GM06990 (cell line): ENCODE data around the gene SH3PXD2B.

ENCODE experiments used
- DNase-seq: peaks from one replicate; pipeline ENCODE4 v3.0.0-alpha.2; 2011; ENCODE audit not compliant: insufficient read length; ENCODE audit errors: extremely low read depth
- H3K27me3 ChIP-seq: replicated peaks from 2 replicates; pipeline ENCODE4 v1.6.0; 2011; ENCODE audit warnings: low read length; ENCODE audit not compliant: control insufficient read depth, insufficient read depth
- H3K36me3 ChIP-seq: 2 replicates; pipeline ENCODE4 v1.5.1; 2011; ENCODE audit warnings: low read length; ENCODE audit not compliant: control insufficient read depth, insufficient read depth
- H3K4me3 ChIP-seq: replicated peaks from 2 replicates; pipeline ENCODE4 v1.5.1; 2011; ENCODE audit warnings: low read depth, mild to moderate bottlenecking, control low read depth, low read length
- CTCF ChIP-seq: IDR thresholded peaks from 2 replicates; pipeline ENCODE4 v1.5.1; 2011; ENCODE audit warnings: low read length, control low read depth, mild to moderate bottlenecking, inconsistent platforms; ENCODE audit not compliant: insufficient read depth, poor library complexity, severe bottlenecking

SH3PXD2B gene

GRCh38 chr5:172445866-172446265 is 8.5 kb downstream of the SH3PXD2B start:
- peaks cover 5% of the 10 kb centered on the region; the same call in 1 of the 2 replicates for H3K27me3 ChIP-seq
- no peaks in the 10 kb centered on the region for H3K36me3 ChIP-seq
- no peak for TF ChIP-seq CTCF
- DNase-seq: no peak
- no peak overlapping the region for H3K4me3 ChIP-seq

GRCh38 chr5:172444626-172445365 is 9.5 kb downstream of the SH3PXD2B start:
- Histone ChIP-seq H3K27me3 (peaks cover 5% of the 10 kb centered on the region; the same call in 1 of the 2 replicates), H3K36me3 (no peaks in the 10 kb centered on the region), H3K4me3 (no peak overlapping the region)
- no peak for TF ChIP-seq CTCF
- DNase-seq: no peak

- TF ChIP-seq CTCF: no peak
- H3K4me3 ChIP-seq: no peak overlapping the region
- no peak for DNase-seq
These were observed 10.2 kb downstream of the SH3PXD2B start for GRCh38 chr5:172444110-172444510.

GRCh38 chr5:172443441-172444109 is 10.8 kb downstream of the SH3PXD2B start:
- TF ChIP-seq CTCF: no peak
- Histone ChIP-seq H3K27me3 (peaks cover 3% of the 10 kb centered on the region; the same call in 1 of the 2 replicates), H3K36me3 (no peaks in the 10 kb centered on the region), H3K4me3 (no peak overlapping the region)
- DNase-seq: no peak

More at GRCh38 chr5:172444110-172444510, 10.2 kb downstream of the SH3PXD2B start:
- Histone ChIP-seq H3K36me3 (no peaks in the 10 kb centered on the region), H3K27me3 (peaks cover 5% of the 10 kb centered on the region; the same call in 1 of the 2 replicates)

- Histone ChIP-seq H3K36me3 (no peaks in the 10 kb centered on the region), H3K4me3 (no peak overlapping the region), H3K27me3 (peaks cover 3% of the 10 kb centered on the region; the same call in 1 of the 2 replicates)
- no peak for TF ChIP-seq CTCF
- DNase-seq: no peak
These were observed 11.7 kb downstream of the SH3PXD2B start for GRCh38 chr5:172442592-172442991.
